Glutamatergic neuron (in vitro differentiated cells): Measurements from ENCODE around the gene IFNA16. TPM values are rescaled to one million over a fixed set of nuclear protein-coding genes. Genes with fewer than 3 reads are reported as not detected.
"Not testable (repeated sequence)": the region's sequence is repeated elsewhere in the genome, so short reads cannot be mapped to it uniquely, and the experiment has no call there.

ENCODE experiments used
- DNase-seq: peaks from one replicate; pipeline ENCODE4 v3.0.0; 2022
- H3K27ac Mint-ChIP-seq: one replicate; pipeline ENCODE4 v1.8.0; 2020; ENCODE audit warnings: mild to moderate bottlenecking, mixed read lengths, inconsistent platforms; ENCODE audit not compliant: unreplicated experiment
- H3K27me3 Mint-ChIP-seq: one replicate; pipeline ENCODE4 v1.8.0; 2020; ENCODE audit warnings: mild to moderate bottlenecking, moderate library complexity, mixed read lengths, inconsistent platforms; ENCODE audit not compliant: unreplicated experiment
- H3K36me3 Mint-ChIP-seq: one replicate; pipeline ENCODE4 v1.8.0; 2020; ENCODE audit warnings: mild to moderate bottlenecking, mixed read lengths, inconsistent platforms; ENCODE audit not compliant: unreplicated experiment
- H3K4me1 Mint-ChIP-seq: one replicate; pipeline ENCODE4 v1.8.0; 2020; ENCODE audit warnings: mild to moderate bottlenecking, low read depth, mixed read lengths, inconsistent platforms; ENCODE audit not compliant: unreplicated experiment
- H3K4me3 Mint-ChIP-seq: one replicate; pipeline ENCODE4 v1.8.0; 2020; ENCODE audit warnings: mild to moderate bottlenecking, mixed read lengths, inconsistent platforms; ENCODE audit not compliant: unreplicated experiment
- H3K9me3 Mint-ChIP-seq: one replicate; pipeline ENCODE4 v1.8.0; 2020; ENCODE audit warnings: mild to moderate bottlenecking, moderate library complexity, mixed read lengths, inconsistent platforms; ENCODE audit not compliant: unreplicated experiment
- CTCF ChIP-seq: fragments of 200-600 bp; sonication (generic); IDR thresholded peaks from one replicate; pipeline ENCODE4 v1.5.0; 2021; ENCODE audit not compliant: partially characterized antibody, unreplicated experiment
- total RNA-seq: library from RNA; stranded (reverse); fragmentation: NEBNext Ultra II Directional; extraction: Animal tissue kit (Norgen Biotek cat#: 25700); gene quantifications from one replicate; pipeline ENCODE4 v1.2.1, GENCODE V29; 2021; ENCODE audit not compliant: unreplicated experiment

IFNA16 gene
- total RNA-seq, 1 donor from 2014 or later = not detected

GRCh38 chr9:21233258-21233657 lies 16.1 kb upstream of the IFNA16 start:
- H3K27ac Mint-ChIP-seq = no peak overlapping the region
- H3K27me3 Mint-ChIP-seq = peaks cover 2% of the 10 kb centered on the region
- DNase-seq = no peak
- no peaks in the 10 kb centered on the region for H3K9me3 Mint-ChIP-seq
- no peak for TF ChIP-seq CTCF
- H3K36me3 Mint-ChIP-seq = no peaks in the 10 kb centered on the region
- no peak overlapping the region for H3K4me3 Mint-ChIP-seq
- no peaks in the 10 kb centered on the region for H3K4me1 Mint-ChIP-seq

- H3K4me3 Mint-ChIP-seq = no peak within 1 kb of the TSS
- no peaks in the 10 kb centered on the region for H3K36me3 Mint-ChIP-seq
- H3K9me3 Mint-ChIP-seq = no peaks in the 10 kb centered on the region
- no peak for TF ChIP-seq CTCF
- DNase-seq = no peak
- no peaks in the 10 kb centered on the region for H3K27me3 Mint-ChIP-seq
- no peak within 1 kb of the TSS for H3K27ac Mint-ChIP-seq
- no peaks in the 10 kb centered on the region for H3K4me1 Mint-ChIP-seq
Measured at GRCh38 chr9:21228122-21228521, 11.0 kb upstream of the IFNA16 start, which contains the start of gene IFNA17. Gene IFNA17, minus strand, starts transcription at chr9:21228222. Its CDS starts 49 bp downstream, at chr9:21228173.

- not testable (repeated sequence) for H3K36me3 Mint-ChIP-seq, H3K4me3 Mint-ChIP-seq, H3K9me3 Mint-ChIP-seq, H3K27me3 Mint-ChIP-seq, H3K4me1 Mint-ChIP-seq, H3K27ac Mint-ChIP-seq, DNase-seq
Measured at GRCh38 chr9:21213411-21214326, 3.4 kb downstream of the IFNA16 start.

GRCh38 chr9:21212160-21212559 lies 5.0 kb downstream of the IFNA16 start:
- H3K27me3 Mint-ChIP-seq, DNase-seq, H3K4me1 Mint-ChIP-seq, H3K36me3 Mint-ChIP-seq, H3K27ac Mint-ChIP-seq, H3K9me3 Mint-ChIP-seq, H3K4me3 Mint-ChIP-seq: not testable (repeated sequence)

- DNase-seq, H3K9me3 Mint-ChIP-seq, H3K27me3 Mint-ChIP-seq, H3K27ac Mint-ChIP-seq, H3K4me3 Mint-ChIP-seq, H3K4me1 Mint-ChIP-seq, H3K36me3 Mint-ChIP-seq: not testable (repeated sequence)
Measured at GRCh38 chr9:21210782-21211181, 6.3 kb downstream of the IFNA16 start.

GRCh38 chr9:21210311-21210710 lies 6.8 kb downstream of the IFNA16 start:
- Mint-ChIP-seq H3K36me3 (no peaks in the 10 kb centered on the region), H3K9me3 (no peaks in the 10 kb centered on the region), H3K4me3 (no peak overlapping the region), H3K4me1 (no peaks in the 10 kb centered on the region), H3K27me3 (peaks cover 9% of the 10 kb centered on the region), H3K27ac (no peak overlapping the region)
- no peak for DNase-seq
- TF ChIP-seq CTCF = no peak

GRCh38 chr9:21207043-21207442 lies 10.1 kb downstream of the IFNA16 start, which contains the start of gene IFNA10:
Gene IFNA10, minus strand, starts transcription at chr9:21207143. Its CDS starts 46 bp downstream, at chr9:21207097.
- H3K36me3 Mint-ChIP-seq, H3K9me3 Mint-ChIP-seq, H3K27ac Mint-ChIP-seq, H3K4me3 Mint-ChIP-seq, H3K4me1 Mint-ChIP-seq, H3K27me3 Mint-ChIP-seq, DNase-seq: not testable (repeated sequence)
